ENCODE results near the gene ACCS. TPM values are rescaled to one million over a fixed set of nuclear protein-coding genes. Genes with fewer than 3 reads are reported as not detected.
A peak's percentile ranks its signal among the peaks of the same experiment; 100 is the strongest.

Gene ACCS
- total RNA-seq, 1 donor from 2014 or later = 14.2 TPM

DNA sequence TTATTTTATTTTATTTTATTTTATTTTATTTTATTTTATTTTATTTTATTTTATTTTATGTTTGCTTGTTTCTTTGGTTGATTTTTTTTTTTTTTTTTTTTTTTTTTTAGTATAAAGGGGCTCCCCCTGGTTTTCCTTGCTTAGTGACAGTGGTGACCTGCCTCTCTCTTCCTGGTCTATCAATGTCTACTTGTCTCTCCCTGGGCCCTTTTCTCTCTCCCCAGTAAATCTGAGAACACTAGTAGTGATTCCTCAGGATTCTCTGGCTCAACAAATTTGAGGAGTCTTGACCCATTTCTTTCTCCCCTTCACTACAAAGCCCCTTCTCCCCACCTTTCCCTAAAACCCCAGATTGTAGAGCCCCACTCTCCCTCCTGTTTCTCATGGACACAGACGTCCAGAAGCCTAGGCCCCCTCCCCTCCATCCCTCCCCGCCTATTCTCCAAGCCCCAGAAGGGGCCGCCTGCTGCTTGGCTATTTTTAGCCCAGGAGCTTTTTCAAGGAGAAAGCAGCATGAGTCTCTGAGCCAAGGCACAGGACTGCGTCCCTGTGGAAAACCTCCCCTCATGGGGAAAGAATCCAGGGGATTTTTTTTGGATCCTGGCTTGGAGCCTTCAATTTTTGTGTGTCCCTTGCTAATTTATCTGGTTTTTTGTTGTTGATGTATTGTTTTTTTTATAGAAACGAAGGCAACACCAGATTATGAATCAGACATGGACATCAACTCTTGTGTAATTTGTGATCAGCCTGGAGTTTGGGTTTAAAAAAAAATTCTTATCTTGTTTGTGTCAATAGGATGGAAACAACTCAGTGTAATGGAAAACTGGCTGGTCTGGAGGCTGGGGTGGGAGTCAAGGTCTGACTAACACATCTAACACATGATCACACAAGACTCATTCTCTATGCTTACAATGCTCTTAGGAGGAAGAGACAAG is 35.8 kb upstream of the ACCS start:
- Mint-ChIP-seq H3K4me3 (no peak overlapping the region), H3K27ac (no peak overlapping the region), H3K36me3 (no peaks in the 10 kb centered on the region), H3K27me3 (peaks cover 18% of the 10 kb centered on the region), H3K4me1 (ENCODE audit: unreplicated experiment) (peaks cover 9% of the 10 kb centered on the region), H3K9me3 (peaks cover 6% of the 10 kb centered on the region)
- TF ChIP-seq, protein P1, sequence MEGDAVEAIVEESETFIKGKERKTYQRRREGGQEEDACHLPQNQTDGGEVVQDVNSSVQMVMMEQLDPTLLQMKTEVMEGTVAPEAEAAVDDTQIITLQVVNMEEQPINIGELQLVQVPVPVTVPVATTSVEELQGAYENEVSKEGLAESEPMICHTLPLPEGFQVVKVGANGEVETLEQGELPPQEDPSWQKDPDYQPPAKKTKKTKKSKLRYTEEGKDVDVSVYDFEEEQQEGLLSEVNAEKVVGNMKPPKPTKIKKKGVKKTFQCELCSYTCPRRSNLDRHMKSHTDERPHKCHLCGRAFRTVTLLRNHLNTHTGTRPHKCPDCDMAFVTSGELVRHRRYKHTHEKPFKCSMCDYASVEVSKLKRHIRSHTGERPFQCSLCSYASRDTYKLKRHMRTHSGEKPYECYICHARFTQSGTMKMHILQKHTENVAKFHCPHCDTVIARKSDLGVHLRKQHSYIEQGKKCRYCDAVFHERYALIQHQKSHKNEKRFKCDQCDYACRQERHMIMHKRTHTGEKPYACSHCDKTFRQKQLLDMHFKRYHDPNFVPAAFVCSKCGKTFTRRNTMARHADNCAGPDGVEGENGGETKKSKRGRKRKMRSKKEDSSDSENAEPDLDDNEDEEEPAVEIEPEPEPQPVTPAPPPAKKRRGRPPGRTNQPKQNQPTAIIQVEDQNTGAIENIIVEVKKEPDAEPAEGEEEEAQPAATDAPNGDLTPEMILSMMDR (conservative IDR thresholded peaks at IDR 0.05) = no peak
- DNase-seq (ENCODE audit: extremely low spot score, unreplicated experiment) = peak; percentile 34

DNA sequence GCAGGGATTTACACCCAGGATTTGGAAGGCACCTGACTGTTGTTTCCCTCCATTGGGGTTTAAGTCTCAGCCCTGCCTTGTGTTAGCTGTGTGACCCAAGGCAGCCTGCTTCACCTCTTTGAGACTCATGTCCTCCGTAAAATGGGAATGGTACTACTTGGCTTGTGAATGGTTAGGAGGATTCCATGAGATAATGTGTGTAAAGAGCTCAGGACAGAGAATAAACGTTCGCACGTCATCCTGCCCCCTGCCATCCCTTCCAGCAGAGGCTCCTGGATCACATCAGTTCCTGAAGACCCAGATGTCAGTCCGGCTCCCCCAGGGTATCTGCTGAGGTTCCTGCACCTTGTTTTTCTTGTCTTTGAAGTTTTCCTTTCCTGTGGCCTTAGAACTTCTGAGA is 35.1 kb upstream of the ACCS start:
- Mint-ChIP-seq H3K27ac (no peak overlapping the region), H3K36me3 (no peaks in the 10 kb centered on the region), H3K27me3 (peaks cover 16% of the 10 kb centered on the region), H3K4me3 (no peak overlapping the region), H3K9me3 (peaks cover 3% of the 10 kb centered on the region), H3K4me1 (ENCODE audit: unreplicated experiment) (peaks cover 9% of the 10 kb centered on the region)
- peak; percentile 24 for DNase-seq (ENCODE audit: extremely low spot score, unreplicated experiment)
- TF ChIP-seq, protein P1 (conservative IDR thresholded peaks at IDR 0.05) = no peak

DNA sequence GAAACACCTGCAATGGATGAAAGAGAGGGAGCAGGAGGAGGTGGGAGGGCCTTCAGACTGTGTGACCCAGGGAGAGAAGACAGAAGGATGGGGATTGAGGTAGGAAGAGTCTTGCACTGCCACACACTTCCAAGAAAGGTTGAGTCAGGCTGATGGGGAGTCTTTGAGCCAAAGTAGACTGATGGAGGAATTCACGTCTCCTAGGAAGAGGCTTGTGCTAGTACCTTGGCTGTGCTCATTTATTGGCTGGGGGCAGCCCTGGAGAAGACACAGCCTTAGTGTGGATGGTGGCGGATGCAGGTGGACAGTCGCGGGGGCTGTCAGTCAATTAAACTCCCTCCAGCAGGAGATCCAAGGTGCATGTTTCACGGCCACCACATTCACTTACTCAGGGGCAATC is 34.5 kb upstream of the ACCS start:
- Mint-ChIP-seq H3K4me1 (ENCODE audit: unreplicated experiment) (peaks cover 9% of the 10 kb centered on the region), H3K36me3 (no peaks in the 10 kb centered on the region), H3K27me3 (peaks cover 13% of the 10 kb centered on the region), H3K4me3 (no peak overlapping the region), H3K9me3 (no peaks in the 10 kb centered on the region), H3K27ac (no peak overlapping the region)
- TF ChIP-seq, protein P1 (conservative IDR thresholded peaks at IDR 0.05) = no peak
- DNase-seq (ENCODE audit: extremely low spot score, unreplicated experiment) = peak; percentile 39

DNA sequence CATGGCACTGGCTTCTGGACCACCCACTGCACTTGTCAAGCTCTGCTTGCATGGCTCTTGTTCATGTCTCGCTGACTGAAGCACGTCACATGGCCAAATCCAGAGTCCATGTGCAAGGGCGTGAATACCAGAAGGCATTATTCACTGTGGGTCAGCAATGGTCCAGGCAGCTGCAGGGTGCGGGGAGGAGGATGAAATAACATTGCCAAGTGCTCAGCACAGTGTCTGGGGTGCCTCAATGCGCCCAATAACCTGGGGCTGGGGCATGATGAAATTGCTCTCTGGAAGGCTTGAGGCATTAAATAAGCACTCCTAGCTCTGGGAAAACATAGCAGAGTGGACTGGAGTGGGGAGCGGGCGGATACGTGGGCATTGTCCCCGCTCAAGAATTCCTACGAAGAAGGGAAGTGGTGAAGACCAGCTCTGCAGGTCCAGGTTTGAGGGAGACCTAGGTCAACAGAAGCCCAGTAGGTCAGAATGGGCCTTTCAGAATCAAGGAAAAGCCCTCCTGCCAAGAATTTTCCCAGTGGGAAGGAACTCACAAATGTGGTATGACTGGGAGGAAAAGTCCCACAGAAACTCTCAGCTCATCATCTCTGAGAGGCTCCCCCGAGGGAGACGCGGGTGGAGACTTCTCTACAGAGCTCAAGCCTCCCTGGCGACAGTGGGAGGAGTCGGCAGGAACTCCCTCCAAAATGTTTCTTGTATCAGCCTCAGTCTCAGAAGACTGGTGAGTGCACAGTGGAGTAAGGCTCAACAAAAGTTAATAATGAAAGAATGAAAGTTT is 33.6 kb upstream of the ACCS start:
- TF ChIP-seq, protein P1 (conservative IDR thresholded peaks at IDR 0.05) = no peak
- peaks cover 13% of the 10 kb centered on the region for H3K27me3 Mint-ChIP-seq
- peaks cover 9% of the 10 kb centered on the region for H3K4me1 Mint-ChIP-seq (ENCODE audit: unreplicated experiment)
- H3K9me3 Mint-ChIP-seq = no peaks in the 10 kb centered on the region
- no peaks in the 10 kb centered on the region for H3K36me3 Mint-ChIP-seq
- H3K27ac Mint-ChIP-seq = no peak overlapping the region
- no peak overlapping the region for H3K4me3 Mint-ChIP-seq
- peak; percentile 22 for DNase-seq (ENCODE audit: extremely low spot score, unreplicated experiment)

DNA sequence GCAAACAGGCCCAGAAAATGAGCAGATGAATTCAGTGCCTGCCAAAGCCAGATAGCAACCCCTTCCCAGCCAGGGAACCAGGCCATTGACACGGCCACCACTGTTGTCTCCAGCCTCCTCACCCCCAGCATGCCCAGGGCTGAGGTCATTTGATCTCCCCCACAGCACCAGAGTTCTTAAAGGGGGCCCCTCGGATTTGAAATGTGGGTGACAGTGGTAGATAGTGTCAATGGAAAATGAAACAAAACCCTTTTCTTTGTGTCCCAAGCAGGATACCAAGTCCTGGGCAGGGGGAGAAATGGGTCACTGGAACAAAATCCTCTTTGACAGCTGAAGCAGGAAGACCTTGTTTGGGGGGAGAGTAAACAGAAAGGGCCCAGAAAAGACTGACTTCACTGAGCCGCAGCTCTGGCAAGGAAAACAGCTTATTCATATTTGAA is 32.6 kb upstream of the ACCS start:
- H3K27ac Mint-ChIP-seq = no peak overlapping the region
- peak; percentile 36 for DNase-seq (ENCODE audit: extremely low spot score, unreplicated experiment)
- H3K9me3 Mint-ChIP-seq = no peaks in the 10 kb centered on the region
- H3K27me3 Mint-ChIP-seq = peaks cover 20% of the 10 kb centered on the region
- H3K36me3 Mint-ChIP-seq = no peaks in the 10 kb centered on the region
- no peak overlapping the region for H3K4me3 Mint-ChIP-seq
- H3K4me1 Mint-ChIP-seq (ENCODE audit: unreplicated experiment) = peaks cover 9% of the 10 kb centered on the region
- TF ChIP-seq, protein P1 (conservative IDR thresholded peaks at IDR 0.05) = no peak
